HCEC 1CT (cell line): ENCODE results near the gene TGFBR2.

Experiments
- DNase-seq: peaks from one replicate; pipeline ENCODE4 v3.0.0-alpha.2; 2017

Gene TGFBR2

GRCh38 chr3:30604093-30604492 lies 2.3 kb upstream of the TGFBR2 start:
- peak; percentile 25 for DNase-seq

GRCh38 chr3:30604558-30604957 lies 1.8 kb upstream of the TGFBR2 start:
- no peak for DNase-seq

DNA sequence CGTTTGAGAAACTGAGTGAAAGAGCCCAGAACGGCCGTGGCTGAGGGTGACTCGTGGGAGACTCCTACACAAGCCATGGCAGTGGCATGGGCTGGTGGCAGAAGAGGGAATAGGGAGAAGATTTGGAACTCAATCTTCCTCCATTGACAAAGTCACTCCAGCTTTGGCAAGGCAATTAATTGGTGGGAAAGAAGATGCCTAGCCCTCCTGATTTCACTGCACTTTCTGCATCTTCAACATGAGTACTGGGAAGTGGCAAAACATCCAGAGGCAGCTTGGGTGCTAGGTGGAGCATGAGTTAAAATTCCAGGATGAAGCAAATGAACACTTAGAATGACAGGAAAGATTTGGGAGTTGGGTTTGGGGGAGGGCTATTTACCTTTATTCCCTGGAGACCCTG lies 1.4 kb upstream of the TGFBR2 start:
- DNase-seq: no peak

DNA sequence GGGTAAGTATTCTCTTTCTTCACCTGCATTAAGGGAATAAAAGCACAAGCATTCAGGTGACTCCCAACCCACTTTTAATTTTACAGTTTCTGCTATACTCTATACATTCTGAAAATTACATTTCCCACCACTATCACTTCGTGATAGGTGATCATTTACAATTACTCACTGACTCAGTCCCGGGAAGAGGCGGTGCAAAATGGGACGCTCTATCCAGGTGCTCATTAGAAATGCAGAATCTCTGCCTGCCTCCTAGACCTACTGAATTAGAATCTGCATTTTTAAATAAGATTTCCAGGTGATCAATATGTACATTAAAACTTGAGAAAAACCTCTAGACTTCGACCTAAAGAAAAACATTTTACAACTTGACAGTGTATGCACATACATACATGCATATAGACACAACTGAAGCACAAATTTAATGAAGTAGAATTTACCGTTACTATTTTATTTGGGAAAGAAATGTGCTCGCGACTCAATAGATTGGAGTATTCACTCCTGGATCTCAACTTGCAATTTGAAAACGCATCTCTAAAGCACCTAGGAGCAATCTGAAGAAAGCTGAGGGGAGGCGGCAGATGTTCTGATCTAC lies 598 bp upstream of the TGFBR2 start:
- DNase-seq: no peak

GRCh38 chr3:30607032-30607833 lies 832 bp downstream of the TGFBR2 start:
- DNase-seq: peak; percentile 48

DNA sequence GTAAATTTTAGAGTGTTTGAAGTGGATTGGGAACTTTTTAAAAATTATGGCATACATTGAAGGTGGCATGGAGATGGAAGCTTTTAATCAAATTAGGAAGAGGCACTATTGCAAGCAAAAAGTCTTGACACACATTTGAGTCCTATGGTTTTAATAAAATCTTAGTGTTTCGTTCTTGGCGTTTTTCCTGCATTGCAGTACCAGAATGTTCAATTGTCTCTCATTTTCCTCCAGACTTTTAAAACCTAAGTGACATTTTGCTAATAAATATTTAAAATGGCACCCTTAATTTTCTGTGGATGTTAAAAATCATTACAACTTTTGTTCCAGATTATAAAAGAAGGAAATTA lies 2.2 kb downstream of the TGFBR2 start:
- no peak for DNase-seq

- DNase-seq: no peak
Observed at GRCh38 chr3:30609930-30610701, 3.7 kb downstream of the TGFBR2 start.

GRCh38 chr3:30610702-30611368 lies 4.4 kb downstream of the TGFBR2 start:
- no peak for DNase-seq

DNA sequence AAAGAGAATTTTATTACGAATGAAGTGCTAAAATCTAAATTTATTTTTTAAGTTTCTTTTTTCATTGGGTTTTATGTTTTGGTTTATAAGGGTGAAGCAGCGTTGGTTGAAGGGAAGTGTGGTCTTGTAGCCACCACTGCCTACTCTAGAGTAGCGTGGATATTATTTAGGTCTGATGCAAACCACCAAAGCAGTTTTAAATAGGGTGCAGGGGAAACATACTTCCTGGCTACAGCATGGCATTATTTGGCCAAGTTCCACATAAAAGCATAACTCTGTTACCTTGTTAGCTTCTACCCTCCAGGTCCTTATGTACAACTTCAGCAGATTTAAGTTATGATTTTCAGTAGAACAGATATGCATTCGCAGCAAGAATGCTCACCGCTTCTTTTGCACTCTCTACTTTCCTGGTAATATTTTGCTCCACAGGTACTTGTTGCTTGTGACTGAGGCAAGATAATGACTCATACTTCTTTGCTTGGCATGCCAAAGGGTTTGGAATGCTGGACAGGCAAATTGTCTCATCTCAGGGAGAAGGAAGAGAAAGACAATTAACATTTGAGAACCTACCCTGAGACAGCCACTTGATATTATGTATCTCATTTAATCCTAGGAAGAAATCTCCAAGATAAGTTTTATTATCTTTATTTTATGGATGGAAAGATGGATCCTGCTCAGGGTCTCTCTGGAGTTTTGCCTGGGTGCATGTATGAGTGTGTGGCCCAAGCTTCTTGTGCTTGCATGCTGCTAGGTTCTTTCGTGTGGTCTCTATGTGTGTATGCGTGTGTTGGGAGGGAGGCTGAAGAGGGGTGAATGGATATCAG lies 5.4 kb downstream of the TGFBR2 start:
- DNase-seq: peak; percentile 59

GRCh38 chr3:30612437-30613132 lies 6.2 kb downstream of the TGFBR2 start:
- DNase-seq: no peak

DNA sequence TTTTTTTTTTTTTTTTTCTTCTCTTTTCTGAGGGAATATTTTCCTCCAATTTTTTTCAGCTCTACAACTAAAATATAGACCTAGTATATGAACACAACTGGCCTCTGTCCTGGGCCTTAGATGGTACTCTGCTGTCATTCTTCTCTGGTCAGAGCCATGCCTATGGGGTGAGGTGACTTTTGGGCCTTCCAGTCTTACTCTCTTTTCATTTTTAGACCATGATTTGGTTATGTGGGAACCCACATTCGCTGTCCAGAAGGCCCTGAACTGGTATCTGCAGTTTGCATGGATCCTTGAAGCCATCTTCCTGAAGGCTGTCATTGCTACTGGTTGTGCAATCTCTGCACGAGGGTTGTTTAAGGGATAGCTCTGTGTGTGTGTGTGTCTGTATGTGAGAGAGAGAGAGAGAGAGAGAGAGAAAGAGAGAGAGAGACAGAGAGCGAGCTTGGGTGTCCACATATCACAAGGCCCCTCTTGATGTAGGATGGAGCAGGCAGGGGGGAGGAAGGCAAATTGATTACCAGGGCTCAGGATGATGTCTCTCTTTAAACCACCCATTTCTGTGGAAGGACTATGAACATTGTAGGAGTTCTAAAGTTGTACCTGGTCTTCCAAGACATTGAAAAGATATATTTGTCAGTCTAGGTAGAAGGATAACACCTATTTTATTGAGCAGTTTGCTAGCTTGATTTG lies 6.9 kb downstream of the TGFBR2 start:
- no peak for DNase-seq

GRCh38 chr3:30614373-30614772 lies 8.0 kb downstream of the TGFBR2 start:
- DNase-seq: no peak

GRCh38 chr3:30614943-30615342 lies 8.5 kb downstream of the TGFBR2 start:
- DNase-seq: no peak

DNA sequence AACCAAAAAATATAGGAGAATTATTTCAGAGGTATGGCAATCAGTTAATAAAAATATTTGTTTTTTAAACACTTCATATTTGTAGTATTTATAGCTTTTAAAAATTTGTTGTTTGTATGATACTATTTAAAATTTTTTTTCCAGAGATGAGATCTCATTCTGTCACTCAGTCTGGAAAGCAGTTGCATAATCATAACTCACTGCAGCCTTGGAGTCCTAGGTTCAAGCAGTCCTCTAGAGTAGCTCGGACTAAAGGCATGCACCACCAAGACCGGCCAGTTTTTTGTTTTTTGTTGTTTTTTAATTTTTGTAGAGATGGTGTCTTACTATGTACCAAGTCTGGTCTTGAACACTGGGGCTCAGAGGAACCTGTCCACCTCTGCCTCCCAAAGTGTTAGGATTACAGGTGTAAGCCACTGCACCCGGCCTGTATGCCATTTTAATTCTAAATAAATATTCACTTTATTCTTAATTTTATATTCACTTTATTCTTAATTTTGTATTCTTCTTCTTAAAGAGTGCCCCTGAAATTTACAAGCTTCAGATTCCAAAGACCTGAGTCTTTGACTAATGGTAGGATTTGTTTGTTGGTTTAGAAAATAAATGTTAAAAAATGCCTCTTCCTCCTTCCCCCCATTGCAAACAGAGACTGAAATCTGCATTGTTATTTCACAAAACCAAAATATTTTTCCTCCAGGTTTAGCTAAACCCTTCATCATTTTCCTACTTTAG lies 9.4 kb downstream of the TGFBR2 start:
- DNase-seq: no peak

- DNase-seq: no peak
Observed at GRCh38 chr3:30616347-30617027, 10.1 kb downstream of the TGFBR2 start.

- DNase-seq: no peak
Observed at GRCh38 chr3:30617069-30617468, 10.7 kb downstream of the TGFBR2 start.

DNA sequence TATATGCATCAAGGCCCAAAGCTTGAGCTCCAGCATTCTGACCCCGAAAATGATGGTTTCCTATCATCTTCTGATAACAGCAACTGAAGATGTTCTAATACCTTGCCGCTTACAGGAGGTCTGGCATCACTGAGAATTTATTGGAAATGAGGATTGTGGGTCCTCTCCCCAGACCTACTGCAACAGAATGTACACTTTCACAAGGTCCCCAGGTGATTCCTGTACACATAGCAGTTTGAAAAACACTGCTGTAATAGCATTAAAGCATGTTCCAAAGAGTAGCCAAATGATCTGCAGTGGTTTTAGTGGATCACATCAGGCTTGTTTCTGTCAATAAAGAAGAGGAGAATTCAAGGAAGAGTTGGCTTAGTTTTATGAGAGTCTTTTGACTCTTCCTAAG lies 11.3 kb downstream of the TGFBR2 start:
- DNase-seq: no peak

DNA sequence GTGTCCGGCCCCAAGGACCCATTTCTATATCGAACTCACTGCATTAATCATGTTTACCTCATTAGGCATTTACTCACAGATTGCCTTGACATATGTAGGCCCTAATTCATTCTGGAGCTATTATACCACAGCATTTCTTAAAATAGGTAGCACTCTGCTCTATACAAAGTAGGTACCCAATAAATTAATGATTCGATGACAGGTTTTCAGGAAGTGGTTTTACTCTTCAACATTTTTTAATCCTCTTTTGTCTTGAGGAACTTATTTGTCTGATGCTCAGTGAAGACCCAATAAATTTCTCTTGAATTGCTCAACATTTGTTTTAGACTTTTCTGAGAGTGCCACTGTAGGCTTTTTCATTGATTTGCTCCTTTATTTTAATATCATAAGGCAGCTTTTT lies 12.1 kb downstream of the TGFBR2 start:
- no peak for DNase-seq

- no peak for DNase-seq
Observed at GRCh38 chr3:30619318-30619717, 12.9 kb downstream of the TGFBR2 start.
